HEK293 (cell line): Measurements from ENCODE around the gene MRPS22.

Experiments
- CTCF ChIP-seq: fragments of 450-650 bp; formaldehyde crosslinking; IDR thresholded peaks from 2 replicates; pipeline ENCODE4 v1.5.1; 2016; ENCODE audit warnings: missing biosample characterization, missing genetic modification characterization
- ZNF146 ChIP-seq: fragments of 450-650 bp; formaldehyde crosslinking; IDR thresholded peaks from 2 replicates; pipeline ENCODE4 v1.5.1; 2016; ENCODE audit warnings: missing biosample characterization, missing genetic modification characterization
- ZNF561 ChIP-seq: fragments of 450-650 bp; IDR thresholded peaks from 2 replicates; pipeline ENCODE4 v1.5.1; 2018; ENCODE audit warnings: missing biosample characterization, missing genetic modification characterization, borderline replicate concordance
- ZNF701 ChIP-seq: fragments of 450-650 bp; formaldehyde crosslinking; IDR thresholded peaks from 2 replicates; pipeline ENCODE4 v1.5.1; 2016; ENCODE audit warnings: missing biosample characterization, missing genetic modification characterization

GRCh38 chr3:139346771-139347170, 3.0 kb downstream of the MRPS22 start:
- TF ChIP-seq ZNF561 (tag by site-specific recombination) = no peak
- no peak for TF ChIP-seq CTCF (tag by site-specific recombination)
- TF ChIP-seq ZNF146 (tag by site-specific recombination) = no peak
- TF ChIP-seq ZNF701 (tag by site-specific recombination) = no peak
